Thymus (tissue), 11 donors: ENCODE results near the gene KCNG2. TPM values are rescaled to one million over a fixed set of nuclear protein-coding genes. Genes with fewer than 3 reads are reported as not detected.

Source experiments
- DNase-seq, 9 donors: peaks; one replicate each; pipeline ENCODE4 v3.0.0-alpha.2; 2013; ENCODE audit warnings: low spot score in 9 of 9, low read depth in 6 of 9, missing footprints in 1 of 9
- H3K27ac ChIP-seq, 2 donors: one replicate each; pipeline ENCODE4 v1.5.1; 2013; ENCODE audit warnings: control low read depth in 1 of 2, low read depth in 1 of 2, low read length in 1 of 2, mild to moderate bottlenecking in 1 of 2, moderate library complexity in 1 of 2
- H3K27me3 ChIP-seq, 2 donors: one replicate each; pipeline ENCODE4 v1.5.1; 2013; ENCODE audit warnings: low read length in 1 of 2; ENCODE audit not compliant: control insufficient read depth in 2 of 2, insufficient read depth in 1 of 2
- H3K36me3 ChIP-seq, 2 donors: one replicate each; pipeline ENCODE4 v1.5.1; 2013; ENCODE audit warnings: low read length in 1 of 2, mild to moderate bottlenecking in 1 of 2, moderate library complexity in 1 of 2; ENCODE audit not compliant: control insufficient read depth in 2 of 2, insufficient read depth in 2 of 2
- H3K4me1 ChIP-seq, 2 donors: one replicate each; pipeline ENCODE4 v1.5.1; 2013; ENCODE audit warnings: low read length in 2 of 2; ENCODE audit not compliant: control insufficient read depth in 2 of 2, insufficient read depth in 2 of 2
- H3K4me3 ChIP-seq, 2 donors: one replicate each; pipeline ENCODE4 v1.5.1; 2013; ENCODE audit warnings: low read length in 2 of 2, control low read depth in 1 of 2, mild to moderate bottlenecking in 1 of 2
- H3K9me3 ChIP-seq, 2 donors: one replicate each; pipeline ENCODE4 v1.5.1; 2013; ENCODE audit warnings: low read length in 1 of 2, mild to moderate bottlenecking in 1 of 2; ENCODE audit not compliant: control insufficient read depth in 2 of 2, insufficient read depth in 1 of 2
- WGBS: extraction: QIAGEN DNeasy Blood & Tissue Kit; methylation state at CpG from one replicate; pipeline ENCODE4 v1.1.7; 2013; 5-methylcytosine and 5-hydroxymethylcytosine counted together
- polyA plus RNA-seq: library from polyadenylated mRNA; stranded (reverse); fragments of 200-250 nt; gene quantifications from one replicate; pipeline ENCODE4 v1.2.3, GENCODE V29; 2013
- total RNA-seq: library from RNA; stranded (reverse); fragments of 120-200 nt; gene quantifications from one replicate; pipeline ENCODE4 v1.2.4, GENCODE V29; 2013
- donor health status: healthy.

Gene KCNG2
- total and polyA plus RNA-seq, 2 donors: 0.14 to 0.19 TPM

DNA sequence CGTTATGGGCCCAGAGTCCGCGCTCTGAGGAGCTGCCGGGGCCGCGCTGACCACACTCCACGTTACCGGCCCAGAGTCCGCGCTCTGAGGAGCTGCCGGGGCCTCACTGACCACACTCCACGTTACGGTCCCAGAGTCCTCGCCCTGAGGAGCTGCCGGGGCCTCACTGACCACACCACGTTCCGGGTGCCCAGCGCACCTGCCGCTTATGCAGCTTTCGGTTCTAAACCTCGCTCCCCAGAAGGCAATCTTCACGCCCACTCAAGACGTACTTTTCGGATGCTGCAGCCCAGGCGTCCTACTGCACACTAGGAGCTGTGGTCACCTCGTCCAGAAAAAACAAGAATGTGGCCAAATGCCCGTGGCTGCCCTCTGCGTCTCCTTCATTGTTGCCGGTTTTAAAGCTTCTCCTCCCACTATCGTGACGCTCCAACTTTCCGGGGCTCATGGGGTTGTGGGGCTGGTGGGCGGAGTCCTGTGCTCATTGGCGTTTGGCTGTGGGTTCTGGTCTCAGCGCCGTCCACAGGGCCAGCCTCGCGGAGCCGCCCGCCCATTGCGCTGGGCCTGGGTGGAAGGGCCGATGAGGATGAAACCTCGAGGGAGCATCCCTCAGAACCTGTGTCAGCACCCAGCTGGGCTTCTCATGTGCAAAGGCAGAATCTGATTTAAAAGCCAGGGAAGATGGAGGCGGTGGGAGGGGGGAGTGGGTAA is 11.9 kb downstream of the KCNG2 start:
- Histone ChIP-seq H3K4me3 (no peak overlapping the region), H3K27ac (no peak overlapping the region), H3K9me3 (no peaks in the 10 kb centered on the region), H3K4me1 (peaks cover 3 to 15% of the 10 kb centered on the region in 2 donors), H3K27me3 (peaks cover 0 to 2% of the 10 kb centered on the region in 2 donors), H3K36me3 (no peaks in the 10 kb centered on the region)
- DNase-seq: no peak
- 98% methylated on average over 44 of the region's 44 CpGs for WGBS

DNA sequence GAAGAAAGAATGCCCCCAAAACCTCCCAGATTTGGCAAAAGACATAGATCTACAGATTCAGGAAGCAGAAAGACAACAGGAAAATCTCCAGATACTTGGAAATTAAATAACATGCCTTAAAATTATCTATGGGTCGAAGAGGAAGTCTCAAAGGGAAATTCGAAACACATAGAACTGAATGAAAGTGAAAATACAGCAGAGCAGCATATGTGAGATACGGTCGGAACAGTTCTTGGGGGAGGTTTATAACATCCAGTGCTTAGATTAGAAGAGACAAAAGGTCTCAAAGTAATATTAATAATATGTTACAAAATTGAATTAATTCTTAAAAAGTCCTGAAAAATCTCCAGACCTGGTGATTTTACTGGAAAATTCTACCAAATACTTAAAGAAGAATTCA is 14.3 kb downstream of the KCNG2 start:
- no peaks in the 10 kb centered on the region for H3K4me1 ChIP-seq
- peaks cover 0 to 4% of the 10 kb centered on the region in 2 donors for H3K27me3 ChIP-seq
- no peak overlapping the region for H3K4me3 ChIP-seq
- H3K9me3 ChIP-seq: no peaks in the 10 kb centered on the region
- no peaks in the 10 kb centered on the region for H3K36me3 ChIP-seq
- whole genome bisulfite sequencing: 89% methylated on average over 4 of the region's 4 CpGs
- no peak for DNase-seq
- H3K27ac ChIP-seq: no peak overlapping the region

DNA sequence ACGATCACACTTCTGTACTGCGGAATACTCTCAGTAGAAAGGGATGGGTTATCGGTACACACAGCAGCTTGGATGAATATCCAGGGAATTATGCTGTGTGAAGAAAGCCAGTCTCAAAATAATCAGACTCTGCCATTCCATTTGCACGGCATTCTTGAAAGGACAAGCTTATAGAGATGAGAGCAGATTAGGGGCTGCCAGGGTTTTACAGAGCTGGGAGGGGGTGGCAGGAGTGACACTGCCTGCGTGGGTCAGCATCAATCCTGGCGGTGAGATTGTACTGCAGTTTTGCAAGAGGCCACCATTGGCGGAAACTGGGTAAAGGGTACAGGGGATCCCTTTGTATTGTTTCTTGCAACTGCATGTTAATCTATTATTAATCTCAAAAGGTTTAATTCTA is 16.6 kb downstream of the KCNG2 start:
- Histone ChIP-seq H3K4me1 (no peaks in the 10 kb centered on the region), H3K36me3 (no peaks in the 10 kb centered on the region), H3K9me3 (peaks cover 0 to 2% of the 10 kb centered on the region in 2 donors), H3K27me3 (peaks cover 0 to 6% of the 10 kb centered on the region in 2 donors), H3K4me3 (no peak overlapping the region), H3K27ac (no peak overlapping the region)
- no peak for DNase-seq
- whole genome bisulfite sequencing: 94% methylated on average over 7 of the region's 7 CpGs

DNA sequence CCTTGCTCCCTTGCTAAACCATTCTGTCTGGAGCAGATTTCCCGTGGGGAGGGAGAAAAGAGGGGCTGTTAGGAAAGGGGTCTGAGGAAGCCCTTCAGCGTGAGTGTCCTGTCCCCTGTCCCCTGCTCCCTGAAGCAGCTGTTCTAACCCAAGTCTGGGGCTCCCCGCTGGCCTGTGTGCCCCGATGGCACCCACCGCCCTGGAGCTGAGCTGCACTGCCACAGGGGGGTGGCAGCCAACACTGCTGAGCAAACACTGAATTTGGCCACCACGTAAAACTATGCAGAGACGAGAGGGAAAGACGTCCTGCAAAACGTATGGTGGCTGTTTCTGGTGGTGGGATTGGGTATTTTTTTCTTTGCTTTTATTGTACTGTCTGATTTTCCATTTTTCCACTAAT is 17.9 kb downstream of the KCNG2 start:
- Histone ChIP-seq H3K4me3 (no peak overlapping the region), H3K27me3 (peaks cover 0 to 6% of the 10 kb centered on the region in 2 donors), H3K27ac (no peak overlapping the region), H3K36me3 (no peaks in the 10 kb centered on the region), H3K9me3 (peaks cover 0 to 2% of the 10 kb centered on the region in 2 donors), H3K4me1 (no peaks in the 10 kb centered on the region)
- 91% methylated on average over 9 of the region's 9 CpGs for WGBS
- no peak for DNase-seq

DNA sequence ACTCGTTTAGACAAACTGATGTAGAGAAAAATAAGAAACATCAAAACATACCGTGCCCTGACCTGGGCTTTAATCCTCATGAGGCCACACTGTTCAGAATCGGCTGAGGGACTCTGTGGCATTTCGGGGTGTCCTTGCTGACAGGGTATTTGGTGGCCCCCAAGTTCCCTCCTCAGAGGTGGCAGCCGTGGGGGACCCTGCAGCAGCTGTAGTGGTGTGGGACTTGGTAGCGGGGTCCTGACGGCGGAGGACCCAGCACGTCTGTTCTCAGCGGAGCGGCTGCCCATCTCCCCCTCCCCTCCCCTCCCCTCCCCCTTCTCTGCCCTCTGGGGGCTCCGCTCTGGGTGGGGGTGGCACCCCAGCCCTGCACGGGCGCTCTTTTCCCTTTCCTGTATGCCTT is 18.4 kb downstream of the KCNG2 start:
- H3K4me1 ChIP-seq: no peaks in the 10 kb centered on the region
- no peak overlapping the region for H3K4me3 ChIP-seq
- peaks cover 0 to 2% of the 10 kb centered on the region in 2 donors for H3K9me3 ChIP-seq
- H3K27me3 ChIP-seq: peaks cover 0 to 6% of the 10 kb centered on the region in 2 donors
- no peak overlapping the region for H3K27ac ChIP-seq
- no peak for DNase-seq
- 90% methylated on average over 14 of the region's 14 CpGs for WGBS
- H3K36me3 ChIP-seq: no peaks in the 10 kb centered on the region

DNA sequence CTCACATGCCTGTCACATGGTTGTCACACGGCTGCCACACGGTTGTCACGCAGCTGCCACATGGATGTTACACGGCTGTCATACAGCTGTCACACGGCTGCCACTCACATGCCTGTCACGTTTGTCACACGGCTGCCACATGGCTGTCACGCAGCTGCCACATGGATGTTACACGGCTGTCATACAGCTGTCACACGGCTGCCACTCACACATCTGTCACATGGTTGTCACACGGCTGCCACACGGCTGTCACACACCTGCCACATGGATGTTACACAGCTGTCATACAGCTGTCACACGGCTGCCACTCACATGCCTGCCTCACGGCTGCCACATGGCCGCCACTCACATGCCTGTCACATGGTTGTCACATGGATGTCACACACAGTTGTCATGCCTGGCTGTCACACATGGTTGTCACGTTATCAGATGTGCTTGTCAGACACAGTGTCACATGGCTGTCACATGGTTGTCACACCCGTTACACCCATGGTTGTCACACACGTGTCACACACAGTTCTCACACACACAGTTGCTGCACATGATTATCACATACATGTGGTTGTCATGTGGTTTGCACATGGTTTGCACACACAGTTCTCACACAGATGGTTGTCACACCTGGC is 19.4 kb downstream of the KCNG2 start:
- Histone ChIP-seq H3K27me3 (peaks cover 0 to 6% of the 10 kb centered on the region in 2 donors), H3K9me3 (peaks cover 0 to 2% of the 10 kb centered on the region in 2 donors), H3K4me1 (no peaks in the 10 kb centered on the region), H3K4me3 (no peak overlapping the region), H3K36me3 (no peaks in the 10 kb centered on the region), H3K27ac (no peak overlapping the region)
- DNase-seq: no peak
- 98% methylated on average over 18 of the region's 18 CpGs for WGBS

DNA sequence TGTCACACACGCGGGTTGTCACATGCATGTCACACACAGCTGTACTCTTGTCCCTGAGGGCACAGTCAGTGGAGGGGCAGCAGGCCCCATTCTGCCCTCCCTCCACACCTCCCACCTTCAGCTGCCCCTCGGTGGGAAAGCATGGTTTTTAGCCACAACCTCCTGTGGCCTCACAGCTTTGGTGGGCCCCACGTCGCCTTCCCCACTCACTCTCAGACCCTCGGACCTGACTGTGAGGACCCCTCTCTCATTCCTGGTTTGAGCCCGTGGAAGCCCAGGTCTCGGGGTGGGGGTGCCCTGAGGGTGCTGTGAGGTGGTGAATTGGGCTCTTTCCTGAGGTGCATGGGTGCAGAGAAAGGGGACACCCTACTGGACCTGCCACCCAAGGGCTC is 19.9 kb downstream of the KCNG2 start:
- Histone ChIP-seq H3K27ac (no peak overlapping the region), H3K9me3 (peaks cover 0 to 2% of the 10 kb centered on the region in 2 donors), H3K4me3 (no peak overlapping the region), H3K27me3 (peaks cover 0 to 6% of the 10 kb centered on the region in 2 donors), H3K4me1 (no peaks in the 10 kb centered on the region), H3K36me3 (no peaks in the 10 kb centered on the region)
- 89% methylated on average over 8 of the region's 8 CpGs for WGBS
- DNase-seq: no peak

DNA sequence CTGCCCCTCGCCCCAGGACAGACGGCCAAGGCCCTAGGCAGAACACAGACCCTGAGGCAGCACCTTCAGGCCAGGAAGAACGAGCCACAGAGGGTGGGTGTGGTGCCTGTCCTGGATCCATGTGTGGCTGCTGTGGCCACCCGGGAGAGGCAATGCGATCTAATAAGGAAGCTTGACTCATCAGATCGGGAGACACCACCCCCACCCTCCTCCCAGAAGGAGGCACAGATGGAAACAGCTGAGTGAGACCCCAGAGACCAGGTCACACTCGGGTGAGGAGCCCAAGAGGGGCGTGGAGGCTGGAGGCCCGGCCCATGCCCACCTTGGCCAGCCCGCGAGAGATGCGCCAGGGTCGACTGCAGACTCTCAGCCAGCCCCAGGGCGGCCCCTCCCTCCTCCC is 20.3 kb downstream of the KCNG2 start:
- Histone ChIP-seq H3K9me3 (peaks cover 0 to 2% of the 10 kb centered on the region in 2 donors), H3K27ac (no peak overlapping the region), H3K27me3 (peaks cover 0 to 6% of the 10 kb centered on the region in 2 donors), H3K4me3 (no peak overlapping the region), H3K4me1 (no peaks in the 10 kb centered on the region), H3K36me3 (no peaks in the 10 kb centered on the region)
- WGBS: 93% methylated on average over 14 of the region's 14 CpGs
- DNase-seq: no peak

DNA sequence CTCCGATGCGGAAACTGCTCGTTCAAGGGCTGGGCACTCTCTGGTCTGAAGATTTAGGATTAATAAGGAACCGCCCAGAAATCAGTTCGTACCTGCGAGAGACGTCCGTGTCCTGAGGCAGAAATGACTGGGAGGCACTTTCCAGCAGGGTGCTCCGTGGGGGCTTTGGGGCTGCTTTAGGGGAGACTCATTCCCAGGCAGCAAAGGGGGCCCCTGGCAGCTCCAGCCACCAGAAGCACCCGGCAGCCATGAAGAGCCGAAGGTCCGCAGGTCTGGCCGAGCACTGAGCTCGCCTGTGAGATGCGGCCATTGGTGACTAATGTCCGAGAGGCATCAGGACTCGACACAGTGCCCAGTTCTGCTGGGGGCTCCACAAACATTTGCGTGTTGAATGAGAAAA is 20.9 kb downstream of the KCNG2 start:
- no peak for DNase-seq
- Histone ChIP-seq H3K4me1 (no peaks in the 10 kb centered on the region), H3K36me3 (no peaks in the 10 kb centered on the region), H3K27me3 (peaks cover 0 to 6% of the 10 kb centered on the region in 2 donors), H3K9me3 (peaks cover 0 to 2% of the 10 kb centered on the region in 2 donors), H3K27ac (no peak overlapping the region), H3K4me3 (no peak overlapping the region)
- WGBS: 94% methylated on average over 18 of the region's 18 CpGs
